HG02759 (cell line): Measurements from ENCODE around the gene KIF22.
A peak's percentile ranks its signal among the peaks of the same experiment; 100 is the strongest.
"Not testable (repeated sequence)": the region's sequence is repeated elsewhere in the genome, so short reads cannot be mapped to it uniquely, and the experiment has no call there.

Experiments used
- ATAC-seq: cut with Tn5 transposase; IDR thresholded peaks from one replicate; pipeline ENCODE4 v1.9.1; 2021; ENCODE audit warnings: mild to moderate bottlenecking, moderate library complexity; ENCODE audit not compliant: unreplicated experiment

Gene KIF22

DNA sequence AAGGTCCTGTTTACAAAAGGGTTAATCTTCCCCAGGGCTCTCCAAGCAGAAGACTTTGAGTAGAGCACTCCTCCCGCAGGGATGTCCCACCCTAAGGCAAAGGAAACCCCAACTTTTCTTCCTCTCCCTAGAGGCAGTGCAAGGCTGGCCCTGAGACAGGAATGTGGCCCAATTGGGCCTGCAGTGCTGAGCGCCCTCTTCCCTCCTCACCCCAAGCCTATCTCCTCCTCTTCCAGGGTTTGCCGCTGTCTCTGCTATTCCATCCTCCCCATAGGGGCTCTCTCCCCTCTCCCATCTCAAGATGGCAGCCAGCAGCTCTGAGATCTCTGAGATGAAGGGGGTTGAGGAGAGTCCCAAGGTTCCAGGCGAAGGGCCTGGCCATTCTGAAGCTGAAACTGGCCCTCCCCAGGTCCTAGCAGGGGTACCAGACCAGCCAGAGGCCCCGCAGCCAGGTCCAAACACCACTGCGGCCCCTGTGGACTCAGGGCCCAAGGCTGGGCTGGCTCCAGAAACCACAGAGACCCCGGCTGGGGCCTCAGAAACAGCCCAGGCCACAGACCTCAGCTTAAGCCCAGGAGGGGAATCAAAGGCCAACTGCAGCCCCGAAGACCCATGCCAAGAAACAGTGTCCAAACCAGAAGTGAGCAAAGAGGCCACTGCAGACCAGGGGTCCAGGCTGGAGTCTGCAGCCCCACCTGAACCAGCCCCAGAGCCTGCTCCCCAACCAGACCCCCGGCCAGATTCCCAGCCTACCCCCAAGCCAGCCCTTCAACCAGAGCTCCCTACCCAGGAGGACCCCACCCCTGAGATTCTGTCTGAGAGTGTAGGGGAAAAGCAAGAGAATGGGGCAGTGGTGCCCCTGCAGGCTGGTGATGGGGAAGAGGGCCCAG, 22.4 kb downstream of the KIF22 start:
- no peak for ATAC-seq

DNA sequence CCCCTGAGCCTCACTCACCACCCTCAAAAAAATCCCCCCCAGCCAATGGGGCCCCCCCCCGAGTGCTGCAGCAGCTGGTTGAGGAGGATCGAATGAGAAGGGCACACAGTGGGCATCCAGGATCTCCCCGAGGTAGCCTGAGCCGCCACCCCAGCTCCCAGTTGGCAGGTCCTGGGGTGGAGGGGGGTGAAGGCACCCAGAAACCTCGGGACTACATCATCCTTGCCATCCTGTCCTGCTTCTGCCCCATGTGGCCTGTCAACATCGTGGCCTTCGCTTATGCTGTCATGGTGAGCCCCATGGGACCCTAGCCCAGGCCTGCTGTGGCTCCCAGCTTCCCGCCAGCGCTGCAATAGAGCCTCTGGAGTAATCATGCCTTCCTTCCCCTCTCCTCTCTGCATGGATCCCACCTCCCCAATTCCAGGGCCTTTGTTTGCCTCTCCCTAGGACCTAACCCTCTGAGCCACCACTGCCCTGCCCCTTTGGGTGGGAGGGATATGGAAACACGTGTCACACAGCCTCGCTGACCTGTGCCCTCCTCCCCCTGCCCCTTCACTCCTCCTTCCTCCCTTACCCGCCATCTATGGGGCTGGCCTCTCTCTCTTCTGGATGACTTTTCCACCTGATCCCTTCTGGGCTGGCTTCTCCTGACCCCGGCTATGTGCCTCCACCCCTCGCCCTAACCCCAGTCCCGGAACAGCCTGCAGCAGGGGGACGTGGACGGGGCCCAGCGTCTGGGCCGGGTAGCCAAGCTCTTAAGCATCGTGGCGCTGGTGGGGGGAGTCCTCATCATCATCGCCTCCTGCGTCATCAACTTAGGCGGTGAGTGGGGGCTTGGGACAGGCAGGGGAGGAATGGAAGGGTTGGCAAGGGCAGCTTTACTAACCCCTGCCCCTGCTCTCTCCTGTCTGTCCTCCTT, 23.4 kb downstream of the KIF22 start:
- no peak for ATAC-seq

DNA sequence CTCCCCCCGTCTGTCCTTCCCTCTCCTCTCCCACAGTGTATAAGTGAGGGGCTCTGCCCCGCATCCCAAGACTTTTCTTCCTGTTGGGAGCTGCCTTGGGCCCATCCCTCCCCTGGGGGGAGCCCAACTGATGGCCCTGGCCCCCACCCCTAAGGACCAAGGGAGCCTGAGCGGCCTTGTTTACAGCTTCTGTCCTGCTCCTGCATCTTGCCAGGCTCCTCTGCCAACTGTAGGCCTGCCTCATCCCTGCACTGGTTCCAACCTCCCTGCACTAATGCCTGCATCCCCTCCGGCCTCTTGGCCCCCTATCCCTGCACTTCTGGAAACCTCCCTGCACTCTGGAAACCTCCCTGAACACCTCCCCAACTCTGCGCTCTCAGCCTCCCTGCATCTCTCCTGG, 24.0 kb downstream of the KIF22 start:
- ATAC-seq, result no peak

DNA sequence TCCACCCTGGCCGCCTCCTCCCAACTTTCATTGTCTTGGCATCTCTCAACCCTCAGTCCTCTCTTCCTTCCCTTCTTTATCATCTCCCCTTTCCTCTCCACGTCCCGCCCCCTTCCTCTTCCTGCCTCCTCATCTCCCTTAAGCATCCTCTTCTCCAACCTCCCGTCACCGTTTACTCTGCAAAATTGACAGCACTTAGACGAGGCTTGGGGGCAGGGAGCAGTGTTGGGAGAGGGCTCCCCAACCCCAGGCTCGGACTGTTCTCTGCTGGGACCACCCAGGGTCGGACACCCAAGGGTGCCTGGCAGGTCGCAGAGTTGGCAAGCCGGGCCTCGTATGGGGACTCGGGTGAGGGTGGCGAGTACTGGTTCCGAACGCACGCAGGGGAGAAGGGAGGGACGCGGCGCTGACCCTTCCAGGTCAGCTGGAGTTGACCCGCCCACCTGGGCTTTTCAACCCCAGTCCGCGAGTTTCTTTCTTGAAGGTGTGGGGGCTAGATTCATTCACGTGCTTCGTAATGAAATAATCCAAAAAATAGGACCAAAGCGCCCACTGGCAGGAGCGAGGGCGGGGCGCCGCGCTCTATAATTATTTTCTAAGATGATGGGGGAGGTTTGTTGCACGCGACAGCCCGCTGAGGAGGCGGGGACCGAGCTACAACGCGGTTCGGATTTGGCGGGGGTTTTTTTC, 24.6 kb downstream of the KIF22 start:
- ATAC-seq, result no peak

DNA sequence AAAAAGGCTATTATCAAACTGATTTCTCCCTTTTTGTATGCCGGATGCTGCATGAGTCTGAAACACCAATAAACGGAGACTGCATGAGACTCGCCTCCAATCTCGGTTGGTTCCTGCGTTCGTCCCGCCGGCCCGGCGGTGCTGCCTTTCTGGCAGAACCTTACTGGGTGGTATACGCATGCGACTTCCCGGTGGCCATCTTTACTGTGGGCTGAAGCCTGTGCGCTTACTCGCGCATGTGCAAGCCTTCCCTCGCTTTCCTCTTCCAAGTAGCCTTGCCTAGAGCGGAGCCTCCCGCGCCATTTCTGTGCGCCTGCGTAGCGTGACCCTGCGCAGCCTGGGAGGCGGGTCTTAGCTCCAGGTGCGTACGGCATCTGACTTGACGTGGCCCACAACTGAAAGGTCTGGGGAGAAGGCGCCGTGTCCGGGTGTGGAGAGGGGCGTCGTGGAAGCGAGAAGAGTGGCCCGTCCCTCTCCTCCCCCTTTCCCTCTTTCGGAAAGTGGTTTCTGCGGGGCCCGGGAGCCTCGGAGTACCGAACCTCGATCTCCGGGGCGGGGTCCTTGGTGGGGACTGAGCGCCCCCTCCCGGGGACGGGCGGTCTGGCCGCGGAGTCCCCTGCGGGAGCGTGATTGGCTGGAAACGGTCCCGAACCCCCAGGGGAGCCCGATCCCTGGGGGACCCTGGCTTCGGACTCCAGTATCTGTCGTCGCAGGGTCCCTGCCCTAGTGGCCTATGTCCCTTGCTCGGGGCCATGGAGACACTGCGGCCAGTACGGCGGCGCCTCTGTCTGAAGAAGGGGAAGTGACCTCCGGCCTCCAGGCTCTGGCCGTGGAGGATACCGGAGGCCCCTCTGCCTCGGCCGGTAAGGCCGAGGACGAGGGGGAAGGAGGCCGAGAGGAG, 25.5 kb downstream of the KIF22 start, which contains the start of gene PAGR1:
TSS of gene PAGR1 (plus strand) at position 360 of the 901 bp plus-strand sequence. CDS start at position 734, 374 bp downstream.
- peak; percentile 61 for ATAC-seq

DNA sequence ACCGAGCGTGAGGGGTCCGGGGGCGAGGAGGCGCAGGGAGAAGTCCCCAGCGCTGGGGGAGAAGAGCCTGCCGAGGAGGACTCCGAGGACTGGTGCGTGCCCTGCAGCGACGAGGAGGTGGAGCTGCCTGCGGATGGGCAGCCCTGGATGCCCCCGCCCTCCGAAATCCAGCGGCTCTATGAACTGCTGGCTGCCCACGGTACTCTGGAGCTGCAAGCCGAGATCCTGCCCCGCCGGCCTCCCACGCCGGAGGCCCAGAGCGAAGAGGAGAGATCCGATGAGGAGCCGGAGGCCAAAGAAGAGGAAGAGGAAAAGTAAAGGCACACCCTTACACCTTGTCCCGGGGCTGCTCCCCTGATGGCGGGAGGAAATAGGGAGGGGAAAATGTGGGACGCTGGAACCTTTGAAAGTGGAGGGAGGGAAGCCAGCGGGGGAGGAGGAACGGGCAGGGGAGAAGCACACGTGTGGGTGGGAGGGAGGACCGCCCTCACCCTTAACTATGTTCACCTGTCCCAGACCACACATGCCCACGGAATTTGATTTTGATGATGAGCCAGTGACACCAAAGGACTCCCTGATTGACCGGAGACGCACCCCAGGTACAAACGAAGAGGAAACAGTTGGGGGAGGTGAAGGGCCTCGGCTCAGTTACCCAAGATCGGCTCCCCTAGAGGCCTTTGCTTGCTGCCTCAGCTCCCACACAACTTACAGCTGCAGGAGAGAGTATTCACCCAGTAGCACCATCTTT, 26.3 kb downstream of the KIF22 start:
- peak; percentile 8 for ATAC-seq

DNA sequence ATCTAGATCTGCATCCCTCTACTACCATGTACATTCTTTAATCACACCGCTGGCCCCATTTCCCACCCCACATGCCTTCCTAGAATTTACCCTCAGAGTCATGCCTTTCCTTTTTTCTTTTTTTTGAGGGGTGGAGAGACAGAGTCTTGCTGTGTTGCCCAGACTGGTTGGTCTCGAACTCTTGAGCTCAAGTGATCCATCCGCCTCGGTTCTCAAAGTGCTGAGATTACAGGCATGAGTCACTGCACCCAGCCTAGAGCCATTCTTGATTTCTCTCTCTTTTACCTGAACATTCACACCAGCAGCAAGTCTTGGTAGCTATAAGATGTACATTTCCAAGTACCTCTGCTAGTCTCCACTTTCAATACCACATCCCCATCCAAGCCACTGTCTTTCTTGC, 27.5 kb downstream of the KIF22 start:
- no peak for ATAC-seq

DNA sequence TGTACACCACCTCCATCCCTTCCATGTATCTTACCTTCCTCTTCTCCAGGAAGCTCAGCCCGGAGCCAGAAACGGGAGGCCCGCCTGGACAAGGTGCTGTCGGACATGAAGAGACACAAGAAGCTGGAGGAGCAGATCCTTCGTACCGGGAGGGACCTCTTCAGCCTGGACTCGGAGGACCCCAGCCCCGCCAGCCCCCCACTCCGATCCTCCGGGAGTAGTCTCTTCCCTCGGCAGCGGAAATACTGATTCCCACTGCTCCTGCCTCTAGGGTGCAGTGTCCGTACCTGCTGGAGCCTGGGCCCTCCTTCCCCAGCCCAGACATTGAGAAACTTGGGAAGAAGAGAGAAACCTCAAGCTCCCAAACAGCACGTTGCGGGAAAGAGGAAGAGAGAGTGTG, 29.0 kb downstream of the KIF22 start:
- ATAC-seq, result no peak

DNA sequence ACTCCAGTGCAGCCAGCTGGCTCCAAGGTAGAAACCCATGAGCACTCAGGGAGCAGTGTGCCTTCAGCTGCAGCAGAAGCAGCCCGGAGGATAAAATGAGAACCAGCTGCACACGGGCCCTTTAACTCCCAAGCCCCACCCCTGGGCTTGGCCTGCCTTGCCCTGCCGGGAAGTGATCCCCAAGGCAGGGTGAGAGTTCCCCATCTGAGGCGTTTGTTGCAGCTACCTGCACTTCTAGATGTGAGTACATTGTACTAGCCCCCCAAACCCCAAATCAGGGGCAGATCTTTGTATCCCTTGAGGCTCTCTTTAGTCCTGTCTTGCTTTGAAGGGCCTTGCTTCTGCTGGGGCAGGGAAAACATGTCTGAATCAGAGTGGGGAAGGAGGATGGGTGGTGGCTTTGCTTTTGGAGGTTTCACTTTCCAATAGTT, 29.7 kb downstream of the KIF22 start, which contains the start of gene MVP:
TSS of gene MVP (plus strand) at position 192 of the 431 bp plus-strand sequence. CDS start 10,088 bp downstream, outside the sequence.
- no peak for ATAC-seq

DNA sequence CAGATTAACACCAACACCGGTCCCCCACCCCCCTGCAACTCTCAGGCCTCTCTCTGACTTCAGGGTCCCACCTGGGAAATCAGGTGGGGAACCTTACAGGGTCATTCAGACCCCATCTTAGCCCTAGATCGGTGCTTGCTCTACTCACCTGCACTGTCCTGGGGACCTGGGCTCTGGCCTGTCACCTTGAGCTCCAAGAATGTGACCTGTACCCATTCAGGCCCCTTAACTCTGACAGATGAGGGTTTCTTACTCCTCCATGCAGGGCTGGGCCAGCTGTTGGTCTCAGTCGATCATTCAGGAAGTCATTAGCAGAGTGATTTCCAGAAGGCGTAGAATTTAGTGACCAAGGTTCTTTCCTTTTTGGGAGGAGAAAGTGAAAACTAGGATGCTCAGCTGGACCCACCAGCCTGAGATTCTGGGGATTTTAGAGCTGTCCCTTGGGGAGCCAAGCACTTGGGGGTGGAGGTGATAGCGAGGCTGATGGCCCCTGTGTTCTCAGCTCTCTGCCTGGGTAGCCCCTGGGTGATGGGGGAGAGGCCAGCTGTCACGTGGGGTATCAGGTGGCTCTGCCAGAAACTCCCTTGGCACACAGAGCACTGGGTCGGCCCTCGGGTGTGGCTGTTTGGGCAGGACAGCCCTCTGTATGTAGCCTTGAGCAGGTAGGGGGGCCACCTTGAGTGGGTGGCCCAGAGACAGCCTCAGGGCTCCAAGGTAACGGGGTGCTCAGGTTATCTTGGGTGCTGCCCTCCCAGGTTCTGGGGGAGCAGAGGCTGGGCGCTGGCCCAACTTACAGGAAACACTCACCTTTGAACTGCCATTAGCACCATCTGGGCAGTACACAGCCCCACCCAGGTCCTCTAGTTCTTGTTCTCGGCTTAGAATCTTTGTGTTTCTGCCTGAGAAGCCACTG, 30.4 kb downstream of the KIF22 start:
- ATAC-seq, result peak; percentile 48

DNA sequence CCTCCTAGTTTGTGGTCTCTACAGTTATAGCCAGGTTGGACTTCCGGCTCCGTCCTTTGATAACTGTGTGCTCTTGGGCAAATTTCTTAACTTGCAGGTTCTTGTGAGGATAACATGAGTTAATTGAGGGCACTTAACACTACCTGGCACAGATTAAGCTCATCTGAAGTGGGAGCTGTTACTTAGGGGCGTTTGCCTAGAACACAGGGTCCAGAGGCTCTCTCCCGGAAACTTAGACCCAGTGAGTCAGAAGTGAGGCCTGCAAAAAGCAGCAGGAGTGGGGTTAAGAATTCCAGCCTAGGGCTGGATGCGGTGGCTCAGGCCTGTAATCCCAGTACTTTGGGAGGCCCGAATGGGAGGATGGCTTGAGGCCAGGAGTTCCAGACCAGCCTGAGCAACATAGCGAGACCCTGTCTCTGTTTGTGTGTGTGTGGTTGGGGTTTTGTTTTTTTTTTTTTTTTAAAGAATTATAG, 31.1 kb downstream of the KIF22 start:
- no peak for ATAC-seq

DNA sequence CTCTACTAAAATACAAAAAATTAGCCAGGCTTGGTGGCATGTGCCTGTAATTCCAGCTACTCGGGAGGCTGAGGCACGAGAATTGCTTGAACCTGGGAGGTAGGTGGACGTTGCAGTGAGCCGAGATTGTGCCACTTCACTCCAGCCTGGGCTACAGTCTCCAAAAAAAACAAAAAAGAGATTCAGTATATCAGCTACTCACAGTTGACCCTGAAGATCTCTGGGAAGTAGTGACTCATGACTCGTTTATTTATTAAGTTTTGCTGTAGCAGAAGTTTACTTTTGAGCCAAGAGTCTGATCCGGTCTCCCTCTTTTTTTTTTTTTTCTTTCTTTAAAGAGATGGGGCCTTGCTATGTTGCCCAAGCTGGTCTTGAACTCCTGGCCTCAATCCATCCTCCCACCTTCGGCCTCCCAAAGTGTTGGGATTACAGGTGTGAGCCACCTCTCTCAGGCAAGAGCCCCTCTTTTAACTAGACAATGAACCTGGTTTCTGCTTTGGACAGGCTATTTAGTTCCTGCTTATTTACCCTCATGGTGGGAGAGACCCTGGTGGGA, 34.1 kb downstream of the KIF22 start:
- no peak for ATAC-seq

DNA sequence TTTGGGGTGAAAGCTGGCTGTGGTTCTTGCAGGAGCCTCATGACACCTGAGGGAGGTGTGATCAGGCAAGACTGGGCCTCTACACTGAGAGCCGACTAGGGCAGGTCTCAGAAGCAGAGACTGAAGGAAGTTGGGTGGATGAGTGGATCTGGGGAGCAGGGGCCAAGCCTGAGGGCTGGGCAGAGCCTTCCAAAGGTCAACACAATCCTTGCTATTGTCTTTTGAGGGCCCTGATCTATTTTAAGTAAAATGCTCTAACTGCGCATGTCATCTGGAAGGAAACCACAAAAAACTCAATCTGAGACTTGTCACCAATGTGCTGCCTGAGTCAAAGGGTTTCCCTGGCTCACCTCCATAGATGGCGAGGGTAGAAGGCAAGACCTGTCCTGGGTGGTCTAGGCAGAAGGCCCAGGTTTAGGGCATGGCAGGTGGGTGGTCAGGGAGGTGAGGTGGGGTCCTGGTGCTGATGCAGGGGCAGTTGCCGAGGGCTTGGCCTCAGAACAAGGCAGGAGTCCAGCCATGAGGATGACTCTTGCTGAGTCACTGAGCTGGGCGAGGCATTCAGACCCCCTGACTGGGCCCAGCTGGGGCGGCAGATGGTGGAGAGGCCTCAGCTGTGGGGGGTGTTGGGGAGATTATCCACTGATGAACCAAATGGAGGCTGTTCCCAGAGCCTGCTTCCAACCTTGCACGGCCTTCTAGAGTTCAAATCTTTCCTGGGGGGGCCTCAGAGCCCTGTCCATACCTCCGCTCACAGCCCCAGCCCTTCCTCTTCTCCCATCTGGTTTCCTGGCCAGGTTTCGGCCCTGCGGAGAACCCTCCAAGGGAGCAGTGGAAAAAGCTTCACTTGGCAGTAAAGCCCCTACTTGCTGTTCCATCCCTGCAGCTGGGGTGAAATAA, 34.8 kb downstream of the KIF22 start:
- no peak for ATAC-seq

DNA sequence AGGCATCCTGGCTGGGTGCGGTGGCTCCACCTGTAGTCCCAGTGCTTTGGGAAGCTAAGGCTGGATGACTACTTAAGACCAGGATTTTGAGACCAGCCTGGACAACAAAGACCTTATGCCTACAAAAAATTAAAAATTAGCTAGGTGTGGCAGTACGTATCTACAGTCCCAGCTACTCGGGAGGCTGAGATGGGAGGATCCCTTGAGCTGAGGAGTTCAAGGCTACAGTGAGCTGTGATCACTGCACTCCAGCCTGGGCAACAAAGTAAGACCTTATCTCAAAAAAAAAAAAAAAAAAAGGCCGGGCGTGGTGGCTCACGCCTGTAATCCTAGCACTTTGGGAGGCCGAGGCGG, 35.8 kb downstream of the KIF22 start:
- ATAC-seq, result no peak

DNA sequence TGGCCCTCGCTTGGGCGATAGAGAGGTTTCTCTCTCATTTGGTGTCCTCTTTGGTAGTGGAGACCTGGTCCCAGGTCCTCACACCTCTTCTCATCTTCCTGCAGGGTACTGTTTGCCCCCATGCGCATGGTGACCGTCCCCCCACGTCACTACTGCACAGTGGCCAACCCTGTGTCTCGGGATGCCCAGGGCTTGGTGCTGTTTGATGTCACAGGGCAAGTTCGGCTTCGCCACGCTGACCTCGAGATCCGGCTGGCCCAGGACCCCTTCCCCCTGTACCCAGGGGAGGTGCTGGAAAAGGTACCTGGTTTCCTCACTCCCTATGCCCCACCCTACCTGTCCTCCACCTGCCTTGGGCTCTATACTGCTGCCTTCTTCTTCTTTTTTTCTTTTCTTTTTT, 40.2 kb downstream of the KIF22 start:
- no peak for ATAC-seq

DNA sequence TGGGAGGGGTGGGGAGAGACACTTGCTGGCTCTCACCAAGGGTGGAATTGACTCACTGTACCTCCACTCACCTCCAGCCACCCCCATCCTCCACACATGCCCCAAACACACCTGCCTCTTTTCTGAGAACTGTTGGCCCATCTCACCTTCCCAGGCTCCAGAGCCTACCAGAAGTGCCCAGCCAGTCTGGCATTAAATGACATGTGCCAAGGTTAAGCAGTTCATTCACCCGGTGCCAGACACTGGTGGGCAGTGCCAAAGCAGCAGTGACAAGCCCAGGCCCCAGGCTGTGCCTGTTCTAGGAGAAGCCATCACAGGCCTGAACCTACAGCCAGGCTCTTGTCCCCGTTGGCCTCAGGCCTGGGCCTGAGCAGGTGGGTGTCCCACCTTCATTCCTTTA, 40.9 kb downstream of the KIF22 start:
- no peak for ATAC-seq

DNA sequence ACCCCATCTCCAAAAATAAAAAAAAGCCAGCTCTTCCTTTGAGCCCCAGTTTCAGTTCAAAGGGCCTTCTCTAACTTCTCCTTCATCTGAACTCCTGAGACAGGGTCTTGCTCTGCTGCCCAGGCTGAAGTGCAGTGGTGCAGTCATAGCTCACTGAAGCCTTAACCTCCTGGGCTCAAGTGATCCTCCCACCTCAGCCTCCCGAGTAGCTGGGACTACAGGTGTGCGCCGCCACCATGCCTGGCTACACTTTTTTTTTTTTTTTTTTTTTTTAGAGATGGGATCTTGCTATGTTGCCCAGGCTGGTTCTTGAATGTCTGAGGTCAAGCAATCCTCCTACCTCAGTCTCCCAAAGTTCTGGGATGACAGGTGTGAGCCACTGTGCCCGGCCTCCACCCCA, 42.7 kb downstream of the KIF22 start:
- not testable (repeated sequence) for ATAC-seq
